Kidney capillary endothelial cell (primary cell): Measurements from ENCODE around the gene NISCH.

Experiments used
- DNase-seq: peaks from one replicate; pipeline ENCODE4 v3.0.0-alpha.2; 2018; ENCODE audit warnings: low spot score

Gene NISCH

DNA sequence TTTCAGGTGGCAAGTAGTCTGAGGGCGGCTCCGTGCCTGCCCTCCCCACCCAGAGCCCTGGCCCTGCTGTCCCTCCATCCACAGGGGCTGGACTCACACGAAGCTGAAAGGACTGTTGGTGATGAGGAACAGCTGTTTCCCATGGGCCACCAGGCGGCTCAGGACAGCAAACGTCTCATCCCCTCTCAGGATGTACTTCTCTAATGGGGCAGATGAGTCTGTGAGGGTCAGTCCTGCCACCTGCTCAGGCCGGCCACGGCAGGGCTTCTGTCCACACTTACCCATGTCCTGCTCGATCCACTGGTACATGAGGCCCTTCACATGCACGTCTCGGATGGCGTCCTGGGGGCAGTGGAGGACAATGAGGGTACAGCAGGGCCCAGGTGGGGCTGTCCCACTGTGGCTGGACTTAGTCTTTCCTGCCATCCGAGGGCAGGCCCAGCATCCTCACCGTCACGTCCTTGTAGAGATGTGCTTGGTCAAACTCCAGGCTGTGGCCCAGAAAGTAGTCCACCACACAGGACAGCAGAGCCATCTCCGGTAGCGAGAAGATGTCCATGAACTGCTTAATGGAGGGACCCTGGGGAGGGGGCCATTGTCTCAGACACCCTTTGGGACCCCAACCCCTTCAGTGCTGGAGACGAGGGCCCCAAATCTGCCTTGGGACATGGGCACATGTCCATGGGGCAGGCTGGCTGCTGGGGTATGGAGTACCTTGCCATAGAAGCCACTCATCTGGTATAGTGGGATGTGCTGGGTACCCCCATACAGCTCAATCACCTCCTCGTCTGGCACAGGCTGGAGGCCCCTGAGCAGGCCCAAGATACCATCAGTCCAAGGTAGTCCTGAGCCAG is 72.6 kb downstream of the NISCH start:
- DNase-seq, result no peak

DNA sequence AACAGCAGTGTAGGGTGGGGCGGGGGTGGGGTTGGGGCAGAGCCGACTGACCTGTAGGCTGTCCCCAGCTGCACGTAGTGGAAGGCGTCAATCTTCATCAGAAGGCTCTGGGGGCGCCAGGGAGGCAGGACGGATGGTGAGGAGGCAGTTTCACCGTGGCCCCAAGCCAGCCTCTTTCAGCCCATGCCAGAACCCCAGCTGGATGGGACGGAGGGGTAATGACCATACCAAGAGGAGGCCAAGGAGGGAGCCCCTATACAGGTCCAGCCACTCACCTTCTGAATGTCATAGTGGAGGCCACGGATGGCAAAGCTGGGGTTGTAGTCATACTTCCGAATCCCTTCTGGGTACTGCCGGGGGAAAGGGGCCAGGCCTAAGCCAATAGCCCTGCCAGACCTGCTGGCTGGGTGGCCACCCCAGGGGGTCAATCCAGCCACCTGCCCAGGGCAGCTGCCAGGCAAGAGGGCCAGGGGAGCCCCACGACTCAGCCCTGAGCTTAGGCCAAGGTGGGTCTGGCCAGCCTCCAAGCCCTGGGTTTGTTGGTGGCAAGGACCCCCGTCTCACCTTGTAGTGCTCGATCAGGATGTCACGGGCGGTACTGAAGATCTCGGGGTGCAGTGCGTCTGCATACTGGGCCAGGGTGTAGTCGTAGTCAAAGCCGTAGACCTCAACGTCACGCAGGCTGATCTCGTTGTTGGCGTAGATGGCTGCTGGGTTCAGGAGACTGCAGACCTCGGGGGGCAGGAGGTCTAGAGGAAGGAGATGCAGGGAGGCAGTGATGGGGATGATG is 73.4 kb downstream of the NISCH start:
- DNase-seq, result no peak

DNA sequence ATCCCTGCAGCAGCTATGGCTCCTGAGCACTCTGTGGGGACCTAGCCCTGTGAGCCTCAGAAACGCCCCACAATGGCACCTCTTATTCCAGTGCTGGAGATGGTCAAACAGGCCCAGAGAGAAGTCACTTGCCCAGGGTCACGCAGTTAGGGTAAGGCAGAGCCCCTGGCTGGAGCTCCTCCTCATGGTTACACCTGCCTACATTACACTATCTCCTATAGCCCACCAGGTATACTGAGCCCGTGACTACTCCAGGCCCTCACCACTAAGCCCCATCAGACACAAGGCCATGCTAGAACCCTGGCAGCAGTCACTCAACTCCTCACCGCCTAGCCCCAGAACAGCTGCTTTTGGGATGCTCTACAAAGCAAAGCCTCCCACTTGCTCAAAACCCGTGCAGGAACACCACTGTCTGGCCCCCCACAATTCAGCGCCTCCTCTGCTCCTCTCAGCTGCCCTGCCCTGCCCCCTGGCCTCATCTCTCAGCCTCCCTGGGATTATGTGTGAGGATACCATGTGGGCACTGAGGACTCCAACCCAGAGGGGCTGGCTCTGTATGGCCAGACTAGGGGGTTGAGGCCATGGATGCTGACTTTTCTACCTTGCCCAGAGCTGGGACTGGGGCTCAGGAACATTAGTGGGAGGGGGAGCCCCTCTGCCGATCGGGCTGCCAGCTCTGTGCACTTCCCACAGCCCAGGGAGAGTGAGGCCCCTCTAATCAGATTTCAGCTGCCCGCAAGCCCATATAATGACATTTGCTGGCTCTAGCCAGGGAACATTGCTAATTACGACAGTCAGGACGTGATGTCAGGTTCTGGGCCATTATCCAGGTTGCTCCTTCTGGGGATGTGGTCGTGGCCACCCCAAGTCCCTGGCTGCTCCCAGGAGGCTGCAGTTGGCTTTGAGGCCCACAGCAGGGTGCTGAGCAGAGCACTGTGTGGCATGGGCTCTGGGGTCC is 74.3 kb downstream of the NISCH start:
- no peak for DNase-seq

DNA sequence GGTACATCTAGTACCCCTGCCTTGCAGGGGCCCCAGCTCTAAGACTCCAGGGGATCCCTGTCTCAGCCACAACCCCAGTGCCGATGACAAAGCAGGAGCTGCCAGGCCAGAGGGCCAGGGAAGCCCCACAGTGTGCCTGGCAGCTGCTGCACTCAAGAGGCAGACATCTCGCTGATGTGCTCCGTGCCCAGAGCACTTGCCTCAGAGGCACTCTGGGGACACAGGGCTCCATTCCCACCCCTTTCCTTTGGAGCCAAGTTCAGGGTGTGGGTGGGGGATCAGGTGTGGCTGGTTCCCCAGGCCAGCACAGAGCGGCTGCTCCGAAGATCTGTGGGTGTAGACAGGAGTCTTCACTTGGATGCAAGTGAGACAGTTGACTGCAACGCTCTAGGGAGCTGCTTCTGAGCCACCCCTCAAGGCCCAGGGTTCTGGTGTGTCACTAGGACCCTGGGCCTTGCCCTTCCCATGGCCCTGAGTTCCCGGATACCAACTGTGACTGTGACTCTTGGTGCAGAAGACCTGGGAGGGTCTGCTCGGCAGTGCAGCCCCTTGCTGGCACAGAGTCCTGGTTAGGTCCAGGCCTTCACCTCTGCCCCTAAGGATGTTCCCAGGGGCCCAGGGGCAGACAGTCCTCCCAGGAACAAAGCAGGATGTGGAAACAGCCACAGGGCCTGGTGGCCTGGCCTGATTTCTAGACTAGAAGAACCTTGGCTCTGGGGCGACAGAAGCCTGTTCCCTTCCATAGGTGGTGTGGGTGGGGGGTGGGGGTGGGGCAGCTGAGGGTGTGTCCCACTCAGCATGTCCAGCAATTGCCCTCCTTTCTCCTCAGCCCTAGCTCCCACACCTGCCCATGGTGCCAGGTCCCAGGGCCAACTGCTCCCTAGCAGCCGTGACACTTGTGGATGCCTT is 75.8 kb downstream of the NISCH start:
- no peak for DNase-seq

DNA sequence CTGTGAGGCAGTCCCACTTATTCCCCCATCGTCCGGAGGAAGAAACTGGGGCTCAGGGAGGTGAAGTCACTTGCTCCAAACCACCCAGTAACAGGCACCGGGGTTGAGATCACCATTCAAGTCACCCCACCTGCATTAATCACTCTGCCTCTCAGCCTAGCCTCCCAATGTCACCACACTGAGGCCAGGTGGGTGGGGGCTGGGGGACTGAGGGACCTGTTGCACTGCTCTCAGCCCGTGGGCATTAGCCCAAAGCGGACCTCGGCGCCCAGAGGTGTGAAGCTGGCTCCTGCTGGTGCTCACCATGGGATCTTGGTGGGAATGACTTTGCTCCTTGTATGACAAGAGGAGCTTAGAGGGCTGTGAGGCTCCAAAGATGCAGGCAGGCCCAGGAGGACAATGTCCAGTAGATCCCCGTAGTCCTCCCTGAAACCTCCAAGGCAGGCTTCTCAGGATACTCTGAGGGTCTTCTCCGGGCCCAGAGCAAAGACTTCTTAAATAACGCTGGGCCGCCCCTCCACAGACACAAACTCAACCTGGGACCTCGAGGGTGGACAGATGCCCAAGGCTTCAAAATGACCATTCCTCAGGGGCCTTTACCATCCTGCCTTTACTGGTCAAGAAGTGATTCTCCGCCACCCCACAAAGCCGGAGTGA is 76.6 kb downstream of the NISCH start:
- DNase-seq, result no peak

DNA sequence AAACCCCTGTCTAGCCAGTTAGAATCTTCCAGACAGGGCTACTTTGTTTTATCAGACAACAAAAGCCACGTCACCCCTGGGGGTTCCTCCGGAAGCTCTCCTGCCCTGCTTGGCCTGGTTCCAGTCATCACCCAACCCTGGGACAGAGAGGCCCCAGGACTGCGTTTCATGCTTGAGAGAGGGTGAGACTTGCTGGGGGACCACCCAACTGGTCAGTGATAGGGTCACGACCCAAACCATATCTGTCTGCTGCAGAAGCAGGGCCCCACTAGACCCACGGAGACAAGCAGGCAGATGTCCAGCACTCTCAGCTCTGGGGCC is 77.1 kb downstream of the NISCH start:
- peak; percentile 94 for DNase-seq

DNA sequence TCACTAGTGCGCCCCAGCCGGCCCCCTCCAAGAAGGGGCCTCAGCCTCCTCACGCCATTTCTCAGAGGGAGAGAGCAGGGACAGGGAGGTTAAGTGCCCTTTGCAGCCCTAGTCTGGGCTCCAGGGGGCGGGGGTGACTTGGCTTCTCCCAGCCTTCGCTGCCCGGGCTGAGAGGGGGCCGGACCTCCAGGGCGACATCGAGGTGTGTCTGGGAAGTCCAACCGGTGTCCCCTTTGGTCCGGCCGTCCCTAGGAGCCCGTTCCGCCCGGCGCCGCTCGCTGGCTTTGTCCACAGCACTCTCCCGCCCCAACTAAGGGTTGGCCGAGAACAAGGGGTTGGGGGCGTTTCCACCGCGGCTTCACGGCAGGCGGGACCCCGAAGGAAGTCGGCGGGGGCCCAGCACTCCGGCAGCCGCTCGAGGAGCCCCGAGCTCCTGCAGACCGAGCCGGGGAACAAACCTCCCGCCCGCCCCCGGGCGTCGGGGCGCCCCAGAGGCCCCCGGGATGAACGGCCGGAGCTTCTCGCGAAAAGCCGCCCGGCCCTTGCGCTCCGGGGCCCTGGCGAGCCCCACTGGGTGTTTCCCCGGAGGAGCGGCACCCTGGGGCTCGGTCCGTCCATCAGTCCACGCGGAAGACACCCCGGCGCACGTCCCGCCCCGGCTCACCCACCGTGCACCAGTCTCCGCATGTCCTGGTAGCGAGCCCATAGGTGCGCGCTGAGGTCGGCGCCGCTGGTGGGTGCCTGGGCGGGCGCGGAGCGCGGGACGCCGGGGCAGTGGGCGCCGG is 77.6 kb downstream of the NISCH start:
- DNase-seq, result no peak

DNA sequence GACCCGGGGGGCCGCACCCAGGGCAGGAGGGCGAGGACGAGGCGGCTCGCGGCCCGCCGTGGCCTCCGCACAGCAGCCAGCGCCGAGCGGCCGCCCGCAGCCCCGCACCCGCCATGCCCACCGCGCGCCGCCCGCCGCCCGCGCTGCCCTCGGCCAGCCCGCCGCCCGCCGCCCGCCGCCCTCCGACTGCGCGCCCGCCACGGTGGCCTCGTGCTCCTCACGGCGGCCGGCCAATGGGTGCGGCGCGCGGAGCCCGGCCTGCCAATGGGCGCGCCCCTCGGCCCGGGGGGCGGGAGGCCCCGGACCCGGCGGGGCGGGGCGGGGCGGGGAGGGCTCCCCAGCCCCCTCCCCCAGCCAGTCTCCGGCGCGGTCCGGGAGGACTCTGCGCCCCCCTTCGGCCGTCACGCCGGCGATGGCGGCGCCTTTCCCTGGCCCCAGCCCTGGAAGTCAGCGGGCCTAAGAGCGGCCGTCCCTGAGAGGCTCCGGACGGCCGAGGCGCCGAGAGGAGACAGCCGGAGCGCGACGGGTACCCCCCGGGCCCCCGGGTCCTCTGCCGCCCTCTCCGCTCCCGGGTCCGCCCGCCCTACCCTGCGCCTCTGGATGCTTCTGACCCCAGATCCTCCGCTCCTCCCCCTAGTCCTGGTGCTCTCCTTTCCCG is 78.3 kb downstream of the NISCH start, which contains the start of gene NT5DC2:
TSS of gene NT5DC2 (minus strand) at position 235 of the 658 bp plus-strand sequence. CDS start at position 115, 120 bp downstream.
- peak; percentile 68 for DNase-seq

DNA sequence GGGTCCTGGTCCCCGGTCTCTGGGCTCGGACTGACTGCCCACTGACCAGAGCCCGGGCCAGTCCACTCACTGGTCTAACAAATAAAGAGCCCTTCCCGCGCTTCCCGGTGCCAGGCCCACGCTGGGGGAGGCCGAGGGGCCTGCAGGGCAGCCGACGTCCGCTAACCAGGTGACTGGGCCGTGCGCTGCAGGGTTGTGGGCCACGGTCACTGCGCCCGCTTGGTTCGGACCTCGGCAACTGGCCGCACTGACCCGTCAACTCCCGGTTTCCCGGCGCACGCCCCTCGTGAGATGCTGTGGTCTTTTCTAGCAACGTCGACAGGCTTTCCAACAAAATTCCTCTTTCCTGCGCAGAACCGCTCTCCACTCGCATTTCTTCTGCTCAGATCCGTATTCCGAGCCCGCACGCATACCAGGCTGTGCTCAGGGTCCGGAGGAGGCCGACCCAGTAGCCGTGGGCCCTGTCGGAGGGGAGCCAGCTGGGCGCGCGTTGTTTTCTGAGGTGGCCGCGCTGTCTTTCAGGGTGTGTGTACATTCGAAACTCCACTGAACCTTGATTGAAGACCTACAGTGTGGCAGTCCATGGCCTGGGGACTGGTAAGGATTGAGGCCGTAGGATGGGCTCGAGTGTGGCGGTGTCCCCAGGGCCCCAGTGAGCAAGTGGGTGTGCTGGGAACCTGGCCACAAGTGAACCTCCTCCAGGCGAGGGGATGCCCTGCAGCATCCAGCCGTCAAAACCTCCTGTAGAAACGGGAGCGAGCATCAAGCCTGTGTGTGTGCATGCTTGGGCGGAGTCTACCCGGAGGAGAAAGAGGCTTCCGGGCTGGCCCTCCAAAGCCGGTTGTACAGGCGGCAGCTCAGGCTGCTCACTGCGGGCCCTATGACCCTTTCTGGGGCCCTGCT is 79.1 kb downstream of the NISCH start:
- no peak for DNase-seq

DNA sequence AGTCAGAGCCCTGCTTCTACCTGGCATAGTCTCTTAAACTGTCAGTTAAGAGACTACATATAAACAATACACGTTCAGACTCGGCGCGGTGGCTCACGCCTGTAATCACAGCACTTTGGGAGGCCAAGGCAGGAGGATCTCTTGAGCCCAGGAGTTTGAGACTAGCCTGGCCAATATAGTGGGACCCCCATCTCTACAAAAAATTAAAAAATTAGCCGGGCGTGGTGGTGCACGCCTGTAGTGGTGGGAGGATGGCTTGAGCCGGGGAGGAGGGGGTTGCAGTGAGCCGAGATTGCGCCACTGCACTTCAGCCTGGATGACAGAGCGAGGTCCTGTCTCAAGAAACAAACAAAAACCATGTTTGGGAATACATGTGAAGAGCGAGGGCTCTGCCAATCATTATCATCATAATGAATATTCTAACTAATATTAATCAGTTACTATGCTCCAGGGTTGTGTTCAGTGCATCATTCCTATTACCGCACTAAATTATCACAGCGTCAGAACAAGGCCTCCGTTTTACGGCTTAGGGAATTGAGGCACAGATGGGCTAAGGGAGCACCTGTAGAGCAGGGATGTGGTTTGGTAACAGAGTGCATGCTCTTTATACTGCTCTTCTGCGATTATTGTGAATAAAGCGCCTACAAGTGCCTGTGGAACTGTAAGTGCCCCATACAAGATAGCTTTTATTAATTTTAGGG is 80.2 kb downstream of the NISCH start:
- DNase-seq, result no peak

DNA sequence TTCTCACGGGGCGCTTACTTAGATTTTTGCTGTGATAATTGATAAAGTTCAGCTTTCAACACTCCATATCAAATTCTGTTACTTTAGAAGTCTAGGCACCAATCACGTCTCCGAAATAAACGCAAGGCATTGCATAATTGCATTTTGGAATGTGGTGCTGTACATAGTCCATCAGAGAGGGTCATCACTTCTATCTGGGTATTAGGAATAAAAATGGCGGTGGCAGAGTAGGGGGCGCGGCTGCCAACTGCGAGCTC is 80.6 kb downstream of the NISCH start:
- no peak for DNase-seq

DNA sequence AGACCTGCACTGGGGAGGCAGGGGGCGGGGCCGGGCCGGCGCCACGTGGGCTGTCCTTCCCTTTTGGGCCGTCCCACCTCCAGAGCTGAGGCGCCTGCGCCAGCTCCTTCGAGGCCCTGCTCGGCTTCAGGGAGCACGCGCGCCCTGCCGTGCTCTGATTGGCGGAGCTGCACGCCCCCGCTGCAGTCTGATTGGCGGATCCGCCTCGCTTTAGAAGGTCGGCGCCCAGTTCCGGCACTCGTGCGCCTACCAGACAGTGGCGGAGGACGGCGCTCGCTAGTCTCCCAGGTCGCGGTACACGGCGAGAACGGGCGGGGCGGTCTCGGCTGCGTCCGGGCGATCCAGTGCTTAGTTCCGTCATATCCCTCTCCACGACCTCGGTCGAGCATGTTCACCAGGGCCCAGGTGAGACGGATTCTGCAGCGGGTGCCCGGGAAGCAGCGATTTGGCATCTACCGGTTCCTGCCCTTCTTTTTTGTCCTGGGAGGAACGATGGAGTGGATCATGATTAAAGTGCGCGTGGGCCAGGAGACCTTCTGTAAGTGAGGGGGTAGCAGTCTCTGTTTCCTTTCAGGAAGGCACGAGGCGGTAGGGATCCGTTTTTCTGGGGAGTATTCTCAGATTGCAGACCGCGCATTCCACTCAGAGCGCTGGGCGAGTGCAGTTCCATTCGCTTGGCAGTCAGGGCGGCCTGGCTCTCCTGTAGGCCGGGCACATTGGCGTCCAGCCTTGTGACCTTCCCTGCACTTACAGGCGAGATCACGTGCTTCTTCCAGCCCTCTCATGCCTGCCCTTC is 81.2 kb downstream of the NISCH start, which contains the start of gene UQCC5:
TSS of gene UQCC5 (plus strand) at position 237 of the 796 bp plus-strand sequence. CDS start at position 388, 151 bp downstream.
- DNase-seq, result peak; percentile 100

DNA sequence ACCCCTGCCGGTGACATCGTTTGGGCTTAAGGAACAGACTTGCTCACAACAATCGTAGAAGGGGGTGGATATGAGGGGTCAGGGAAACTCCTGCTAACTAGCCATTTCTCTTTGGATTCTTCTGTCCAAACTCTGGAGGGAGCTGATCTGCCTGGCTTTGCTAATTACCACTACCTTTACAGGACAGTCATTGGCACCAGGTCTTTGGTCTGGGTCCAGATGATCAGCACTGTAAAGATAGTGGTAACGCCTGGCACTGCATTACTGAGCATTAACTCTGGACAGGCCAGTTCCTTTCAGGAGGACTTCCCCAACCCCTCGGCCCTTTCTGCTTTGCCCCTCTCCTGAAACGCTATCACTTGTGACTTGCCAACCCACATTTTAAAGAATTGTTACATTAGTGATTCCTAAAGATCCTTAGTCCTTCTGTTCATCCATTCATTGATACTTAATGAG is 81.8 kb downstream of the NISCH start:
- peak; percentile 57 for DNase-seq

DNA sequence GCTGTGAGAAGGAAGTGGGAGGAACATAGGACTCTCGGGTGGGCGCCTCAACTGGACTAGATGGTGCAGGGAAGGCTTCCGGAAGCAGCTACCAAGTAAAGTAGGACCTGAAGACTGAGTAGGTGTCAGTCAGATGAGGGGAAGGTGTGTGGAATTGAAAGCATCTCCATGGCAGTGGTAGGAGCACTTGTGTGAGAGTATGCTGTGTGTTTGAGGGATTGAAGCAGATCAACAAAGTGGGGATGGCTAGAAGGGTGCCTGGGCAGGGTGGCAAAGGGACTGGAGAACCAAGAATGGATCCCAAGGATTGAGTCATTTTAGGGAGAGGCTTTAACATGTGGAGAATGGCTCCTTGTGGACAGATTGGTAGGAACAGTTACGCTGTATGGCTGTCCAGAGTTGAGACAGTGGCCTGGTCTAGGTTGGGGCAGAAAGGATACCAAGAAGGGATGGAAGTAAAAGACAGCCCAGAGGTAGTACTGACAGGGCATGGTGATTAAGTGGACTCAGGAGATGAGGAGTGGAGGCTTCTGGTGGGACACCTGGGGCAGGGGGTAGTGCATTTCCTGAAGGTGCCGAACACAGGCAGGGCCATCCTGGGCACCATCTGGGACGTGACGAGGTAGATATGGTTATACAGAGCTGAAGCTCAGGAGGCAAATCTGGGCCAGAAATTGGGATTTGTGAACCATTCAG is 82.5 kb downstream of the NISCH start:
- no peak for DNase-seq

DNA sequence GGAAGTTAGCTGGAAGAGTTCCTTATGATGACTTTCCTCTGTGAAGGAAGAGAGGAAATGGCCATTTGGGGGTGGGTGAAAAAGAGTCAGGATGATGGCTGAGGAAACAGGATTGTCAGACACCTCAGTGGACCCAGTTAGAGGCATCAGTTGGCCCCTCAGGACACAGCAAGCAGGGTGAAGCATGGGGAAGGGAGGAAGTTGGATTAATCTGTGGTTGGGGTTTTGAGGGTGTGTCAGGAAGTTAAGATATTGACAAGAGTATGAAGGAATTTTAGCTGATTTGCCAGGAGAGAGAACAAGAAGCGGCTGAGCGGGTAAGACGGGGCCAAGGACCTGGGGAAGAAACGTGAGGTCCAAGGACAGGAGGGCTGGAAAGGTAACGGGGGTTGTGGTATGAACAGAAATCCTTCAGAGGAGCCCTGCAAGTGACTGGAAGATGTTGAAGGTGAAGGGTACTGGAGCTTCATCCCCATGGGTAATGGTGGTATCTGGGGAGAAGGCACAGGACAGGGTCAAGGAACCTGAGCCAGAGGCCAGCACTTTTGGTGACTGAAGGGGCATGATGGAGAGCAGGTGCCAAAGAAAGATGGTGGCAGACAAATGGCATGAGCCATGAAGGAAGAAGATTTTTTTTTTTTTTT is 83.7 kb downstream of the NISCH start:
- DNase-seq, result no peak

DNA sequence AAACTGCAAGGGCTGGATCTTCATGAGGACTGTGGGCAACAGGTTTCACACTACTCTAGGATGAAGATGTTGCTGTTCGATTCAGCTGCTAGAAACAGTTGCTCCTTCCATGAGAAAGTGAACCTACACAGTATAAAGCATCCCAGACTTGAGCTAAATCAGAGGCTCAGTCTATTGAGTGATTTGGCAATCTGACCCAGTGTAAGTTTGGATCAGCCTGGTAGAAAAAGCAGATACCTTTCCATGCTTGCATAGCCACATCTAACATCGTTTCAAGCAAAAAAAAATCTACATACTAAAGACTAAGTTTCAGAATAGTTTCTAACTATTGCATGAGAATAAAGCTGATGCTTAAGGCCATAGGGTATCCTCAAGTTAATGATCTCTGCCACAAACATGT is 85.6 kb downstream of the NISCH start:
- DNase-seq, result no peak
